A673 (cell line): Measurements from ENCODE around the gene DPF3. TPM values are rescaled to one million over a fixed set of nuclear protein-coding genes. Genes with fewer than 3 reads are reported as not detected.

ENCODE experiments used
- BruUV-seq: library from RNA; stranded (reverse); fragments of 400-500 nt; replicated peaks from 2 replicates; lab custom pipeline; 2021; lab: Mats Ljungman, UMichigan
- CTCF ChIA-PET: fragments of 300-600 bp; sonication (Branson Sonifier 250); formaldehyde crosslinking; loops from one replicate; lab custom pipeline; 2022; ENCODE audit warnings: antibody characterized with exemption; lab: Charles Lee
- POLR2A ChIA-PET: fragments of 300-600 bp; sonication (Branson Sonifier 250); formaldehyde crosslinking; loops from one replicate; lab custom pipeline; 2022; ENCODE audit warnings: antibody characterized with exemption; ENCODE audit not compliant: low non-redundant PET; lab: Charles Lee
- DNase-seq: peaks from one replicate; pipeline ENCODE4 v3.0.0-alpha.2; 2015; ENCODE audit warnings: low spot score
- H3K27ac ChIP-seq: fragments of 200-600 bp; sonication (generic); 2 replicates; pipeline ENCODE4 v1.5.1; 2016; ENCODE audit warnings: mixed run types, low read depth, mild to moderate bottlenecking, mixed read lengths, antibody characterized with exemption, low read length; ENCODE audit not compliant: poor library complexity, severe bottlenecking
- H3K27me3 ChIP-seq: fragments of 200-600 bp; sonication (generic); replicated peaks from 2 replicates; pipeline ENCODE4 v1.6.1; 2017; ENCODE audit warnings: mixed run types, low read depth, mild to moderate bottlenecking, mixed read lengths, antibody characterized with exemption, low read length; ENCODE audit not compliant: insufficient read depth, poor library complexity
- H3K36me3 ChIP-seq: fragments of 200-600 bp; sonication (generic); 2 replicates; pipeline ENCODE4 v1.6.1; 2016; ENCODE audit warnings: mixed run types, mild to moderate bottlenecking, mixed read lengths, antibody characterized with exemption, low read length; ENCODE audit not compliant: insufficient read depth, poor library complexity, severe bottlenecking
- H3K4me1 ChIP-seq: fragments of 200-600 bp; sonication (generic); 2 replicates; pipeline ENCODE4 v1.6.1; 2017; ENCODE audit warnings: mixed run types, mild to moderate bottlenecking, mixed read lengths, antibody characterized with exemption, low read length; ENCODE audit not compliant: insufficient read depth, poor library complexity, severe bottlenecking
- H3K4me3 ChIP-seq: fragments of 200-600 bp; sonication (generic); 2 replicates; pipeline ENCODE4 v1.5.1; 2016; ENCODE audit warnings: low read depth, mixed run types, mild to moderate bottlenecking, mixed read lengths, low read length; ENCODE audit not compliant: poor library complexity, severe bottlenecking
- H3K9me3 ChIP-seq: fragments of 200-600 bp; sonication (generic); 2 replicates; pipeline ENCODE4 v1.6.1; 2016; ENCODE audit warnings: mixed run types, low read depth, mild to moderate bottlenecking, mixed read lengths, antibody characterized with exemption, low read length; ENCODE audit not compliant: poor library complexity, severe bottlenecking
- CTCF ChIP-seq: fragments of 300-800, 200-600 bp; sonication (generic); conservative IDR thresholded peaks from 2 replicates; pipeline ENCODE4 v1.5.1; 2017; ENCODE audit warnings: low read depth, mild to moderate bottlenecking, antibody characterized with exemption, low read length, moderate library complexity, mixed read lengths
- EZH2 ChIP-seq: fragments of 200-600 bp; sonication (generic); IDR thresholded peaks from 2 replicates; pipeline ENCODE4 v1.6.1; 2017; ENCODE audit warnings: borderline replicate concordance, low read depth, mild to moderate bottlenecking, mixed read lengths, antibody characterized with exemption, low read length; ENCODE audit not compliant: poor library complexity, severe bottlenecking
- intact Hi-C: fragments of 100-400 bp; cut with micrococcal nuclease; formaldehyde crosslinking; loops from one replicate; pipeline ENCODE4 v1.10.0; 2022; ENCODE audit not compliant: unreplicated experiment
- total RNA-seq: library from RNA; stranded (reverse); gene quantifications from 2 replicates; pipeline ENCODE4 v1.2.3, GENCODE V29; 2021

DPF3 gene
- total RNA-seq, 1 experiment from 2014 or later = 15.7 TPM

DNA sequence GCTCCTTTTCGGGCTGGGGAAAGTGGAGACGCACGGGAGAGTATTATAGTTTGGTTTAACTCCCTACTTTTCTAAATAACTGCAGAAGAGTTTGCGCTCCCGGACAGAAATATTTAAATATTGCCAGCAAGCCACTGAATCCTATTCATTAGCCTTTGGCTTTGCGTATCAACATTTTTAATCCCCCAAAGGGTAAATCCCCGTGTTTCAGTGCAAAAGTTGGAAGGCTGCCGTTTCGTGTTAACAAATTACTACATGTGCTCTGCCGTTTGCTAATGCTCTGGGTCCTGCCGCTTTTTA is 372 bp upstream of the DPF3 start:
- H3K27me3 ChIP-seq = no peaks in the 10 kb centered on the region
- H3K4me1 ChIP-seq = peaks cover 23% of the 10 kb centered on the region
- POLR2A ChIA-PET = interaction anchor here (0.6 kb wide), 2 partner anchors 303 to 386 kb away, joined by 3 to 5 read pairs; no protein-coding TSS in a partner anchor
- no peak for TF ChIP-seq CTCF
- no peak for TF ChIP-seq EZH2
- H3K36me3 ChIP-seq = no peaks in the 10 kb centered on the region
- CTCF ChIA-PET = interaction anchor here (0.7 to 1.5 kb wide), 4 partner anchors 11 to 380 kb away, joined by 3 to 5 read pairs (median 4); no protein-coding TSS in a partner anchor
- DNase-seq = no peak
- intact Hi-C loops = no loop called here
- no peaks in the 10 kb centered on the region for H3K9me3 ChIP-seq
- peak overlapping the region; percentile 85 for H3K4me3 ChIP-seq
- H3K27ac ChIP-seq = no peak overlapping the region
- BruUV-seq = no TSS peak

DNA sequence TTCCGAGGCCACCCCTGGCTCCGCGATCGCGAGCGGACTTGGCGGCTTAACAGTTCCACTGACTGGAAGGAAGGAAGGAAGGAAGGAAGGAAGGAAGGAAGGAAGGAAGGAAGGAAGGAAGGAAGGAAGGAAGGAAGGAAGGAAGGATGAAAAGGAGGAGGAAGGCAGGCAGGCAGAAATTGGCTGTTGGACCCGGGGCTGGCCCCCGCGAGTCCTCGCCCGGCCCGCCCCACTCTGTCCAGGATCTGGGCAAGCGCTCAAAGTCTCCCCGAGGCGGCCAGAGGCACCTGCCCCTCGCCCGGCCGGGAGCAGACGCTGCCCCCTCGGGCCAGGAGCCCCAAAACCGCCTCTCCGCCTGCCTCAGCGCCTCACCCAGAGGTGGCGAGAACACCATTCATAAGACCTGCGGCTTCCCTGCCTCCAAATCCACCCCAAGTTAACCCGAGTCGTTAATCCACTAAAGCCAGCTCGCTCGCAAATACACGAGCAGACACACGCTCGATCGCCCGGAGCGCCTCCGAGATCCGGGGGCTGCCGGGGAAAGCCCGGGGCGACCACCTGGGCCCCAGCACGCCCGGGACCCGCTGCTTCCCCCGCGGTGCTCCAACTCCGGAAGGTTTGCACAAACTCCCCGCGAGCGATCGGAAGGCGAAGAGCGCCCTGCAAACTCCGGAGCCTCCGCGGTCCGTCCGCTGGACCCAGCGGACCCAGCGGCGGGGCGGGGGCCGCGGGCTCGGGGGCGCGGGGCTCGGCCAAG is 844 bp downstream of the DPF3 start:
- Histone ChIP-seq H3K9me3 (no peaks in the 10 kb centered on the region), H3K4me1 (peaks cover 36% of the 10 kb centered on the region), H3K4me3 (peak overlapping the region; percentile 85), H3K27me3 (no peaks in the 10 kb centered on the region), H3K27ac (peak overlapping the region; percentile 80), H3K36me3 (no peaks in the 10 kb centered on the region)
- peak; percentile 65 for DNase-seq
- POLR2A ChIA-PET = interaction anchor here (0.6 kb wide), 1 partner anchor 30 kb away, joined by 5 read pairs; no protein-coding TSS in a partner anchor
- TF ChIP-seq CTCF (no peak), EZH2 (no peak)
- CTCF ChIA-PET = interaction anchor here (1.5 kb wide), 1 partner anchor 12 kb away, joined by 5 read pairs; no protein-coding TSS in a partner anchor
- no TSS peak for BruUV-seq
- intact Hi-C loops = no loop called here

DNA sequence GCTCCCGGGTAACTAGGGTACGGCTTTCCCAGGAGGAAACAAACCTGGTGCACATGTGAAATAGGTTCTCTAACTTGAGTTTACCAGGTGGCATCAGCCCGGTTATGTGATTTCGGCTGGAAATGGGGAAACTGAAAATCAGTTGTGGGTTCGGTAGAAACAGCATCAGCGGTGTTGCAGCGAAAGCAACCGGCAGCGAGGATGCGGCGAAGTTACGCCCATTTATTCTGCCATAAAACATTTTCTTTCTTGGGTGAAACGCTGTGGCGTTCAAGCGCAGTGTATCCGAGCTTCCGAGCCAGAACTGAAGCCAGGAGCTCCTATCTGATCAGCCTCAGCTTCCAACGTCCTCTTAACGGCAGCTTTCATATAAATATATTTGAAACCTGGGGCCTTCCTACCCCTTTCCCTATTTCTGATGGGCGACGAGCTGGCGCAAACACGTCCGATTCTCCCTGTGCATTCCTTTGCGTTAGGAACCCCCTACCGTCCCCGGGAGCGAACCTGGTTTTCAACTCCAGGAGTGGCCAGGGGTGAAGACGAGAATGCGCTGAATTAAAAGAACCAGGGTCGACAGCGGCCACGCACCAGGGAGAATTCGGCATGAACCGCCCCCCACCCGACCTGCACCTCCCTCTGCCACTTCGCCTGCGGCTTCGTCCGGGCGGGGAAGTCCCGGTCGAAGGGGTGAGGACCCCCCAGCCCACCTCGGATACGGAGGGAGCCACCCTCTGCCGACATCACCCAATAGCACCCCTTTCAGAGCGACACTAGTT is 1.6 kb downstream of the DPF3 start:
- intact Hi-C loops = no loop called here
- POLR2A ChIA-PET = no interaction called here
- no peaks in the 10 kb centered on the region for H3K36me3 ChIP-seq
- CTCF ChIA-PET = interaction anchor here (0.7 kb wide), 1 partner anchor 570 kb away, joined by 6 read pairs; no protein-coding TSS in a partner anchor
- H3K9me3 ChIP-seq = no peaks in the 10 kb centered on the region
- peak overlapping the region; percentile 85 for H3K4me3 ChIP-seq
- peaks cover 42% of the 10 kb centered on the region for H3K4me1 ChIP-seq
- no peaks in the 10 kb centered on the region for H3K27me3 ChIP-seq
- peak overlapping the region; percentile 80 for H3K27ac ChIP-seq
- peak; percentile 62 for DNase-seq
- TF ChIP-seq CTCF (0 out of 2 replicates have a peak, but pooled peaks have one; percentile 12), EZH2 (no peak)
- no TSS peak for BruUV-seq
